Colonic mucosa (tissue), 4 donors: ENCODE data around the gene SPTBN1. TPM values are rescaled to one million over a fixed set of nuclear protein-coding genes. Genes with fewer than 3 reads are reported as not detected.

ENCODE experiments used
- DNase-seq: peaks from one replicate; pipeline ENCODE4 v3.0.0-alpha.2; 2020
- H3K27ac ChIP-seq: fragments of 200-600 bp; one replicate; pipeline ENCODE4 v1.8.0; 2021
- H3K27me3 ChIP-seq: fragments of 200-600 bp; one replicate; pipeline ENCODE4 v1.8.0; 2021
- H3K36me3 ChIP-seq: fragments of 200-600 bp; one replicate; pipeline ENCODE4 v1.8.0; 2021
- H3K4me1 ChIP-seq: fragments of 200-600 bp; one replicate; pipeline ENCODE4 v1.8.0; 2021; ENCODE audit warnings: mild to moderate bottlenecking
- H3K4me3 ChIP-seq: fragments of 200-600 bp; one replicate; pipeline ENCODE4 v1.8.0; 2021
- H3K9ac ChIP-seq, 2 donors: one replicate each; pipeline ENCODE4 v1.7.0; 2013; ENCODE audit warnings: control low read depth in 2 of 2, low read depth in 2 of 2, low read length in 2 of 2
- H3K9me3 ChIP-seq: fragments of 200-600 bp; one replicate; pipeline ENCODE4 v1.8.0; 2021
- CTCF ChIP-seq: fragments of 200-600 bp; IDR thresholded peaks from one replicate; pipeline ENCODE4 v1.8.0; 2022; ENCODE audit warnings: antibody characterized with exemption, mild to moderate bottlenecking
- intact Hi-C: fragments of 100-400 bp; cut with DNase I; formaldehyde crosslinking; loops from one replicate; pipeline ENCODE4 v1.14.1; 2022
- total RNA-seq, 2 donors: library from RNA; stranded (reverse); fragmentation: NEBNext Ultra II Directional in 1 of 2; extraction: Animal tissue kit (Norgen Biotek cat#: 25700) in 1 of 2; gene quantifications; one replicate each; pipeline ENCODE4 v1.2.1, GENCODE V29; 2021
- donor health status: healthy.
- donor health status: DM: no; HTN: no; CAD: no.
- donor health status: DM: no; HTN: no; CAD: no.

The SPTBN1 gene
- total RNA-seq, 2 donors from 2014 or later, result 325 to 338 TPM

GRCh38 chr2:54574107-54574859 is 118.2 kb downstream of the SPTBN1 start:
- TF ChIP-seq CTCF, result no peak
- intact Hi-C loops, result no loop called here
- Histone ChIP-seq H3K9ac (peak overlapping the region in 1 of 2 donors; percentile 80), H3K27me3 (no peaks in the 10 kb centered on the region), H3K36me3 (no peaks in the 10 kb centered on the region), H3K4me1 (peaks cover 49% of the 10 kb centered on the region), H3K4me3 (no peak overlapping the region), H3K27ac (peak overlapping the region; percentile 88), H3K9me3 (no peaks in the 10 kb centered on the region)
- DNase-seq, result peak; percentile 88

GRCh38 chr2:54574860-54575247 is 118.7 kb downstream of the SPTBN1 start:
- Histone ChIP-seq H3K9ac (peak overlapping the region in 1 of 2 donors; percentile 80), H3K4me3 (no peak overlapping the region), H3K4me1 (peaks cover 50% of the 10 kb centered on the region), H3K27ac (peak overlapping the region; percentile 88), H3K27me3 (no peaks in the 10 kb centered on the region), H3K9me3 (no peaks in the 10 kb centered on the region), H3K36me3 (no peaks in the 10 kb centered on the region)
- intact Hi-C loops, result no loop called here
- no peak for TF ChIP-seq CTCF
- no peak for DNase-seq

GRCh38 chr2:54575379-54575888 is 119.3 kb downstream of the SPTBN1 start:
- intact Hi-C loops, result no loop called here
- peak overlapping the region; percentile 88 for H3K27ac ChIP-seq
- DNase-seq, result no peak
- no peaks in the 10 kb centered on the region for H3K27me3 ChIP-seq
- H3K9me3 ChIP-seq, result no peaks in the 10 kb centered on the region
- H3K4me3 ChIP-seq, result no peak overlapping the region
- no peak for TF ChIP-seq CTCF
- H3K36me3 ChIP-seq, result no peaks in the 10 kb centered on the region
- peaks cover 50% of the 10 kb centered on the region for H3K4me1 ChIP-seq
- H3K9ac ChIP-seq, result peak overlapping the region in 1 of 2 donors; percentile 80

- Histone ChIP-seq H3K4me3 (no peak overlapping the region), H3K27ac (peak overlapping the region; percentile 90), H3K9ac (peak overlapping the region in 1 of 2 donors; percentile 58), H3K9me3 (no peaks in the 10 kb centered on the region), H3K27me3 (no peaks in the 10 kb centered on the region), H3K4me1 (peaks cover 63% of the 10 kb centered on the region), H3K36me3 (no peaks in the 10 kb centered on the region)
- TF ChIP-seq CTCF, result no peak
- intact Hi-C loops, result no loop called here
- peak; percentile 63 for DNase-seq
Observed at GRCh38 chr2:54577035-54577434, 120.9 kb downstream of the SPTBN1 start.

- Histone ChIP-seq H3K4me3 (no peak overlapping the region), H3K27me3 (no peaks in the 10 kb centered on the region), H3K9me3 (no peaks in the 10 kb centered on the region), H3K27ac (peak overlapping the region; percentile 90), H3K4me1 (peaks cover 59% of the 10 kb centered on the region), H3K36me3 (no peaks in the 10 kb centered on the region), H3K9ac (peak overlapping the region in 1 of 2 donors; percentile 80)
- TF ChIP-seq CTCF, result no peak
- DNase-seq, result no peak
- intact Hi-C loops, result no loop called here
Observed at GRCh38 chr2:54577944-54578647, 122.0 kb downstream of the SPTBN1 start.
